ENCODE results near the gene GSN. TPM values are rescaled to one million over a fixed set of nuclear protein-coding genes. Genes with fewer than 3 reads are reported as not detected.

GSN gene
- total and polyA plus RNA-seq, 9 of the 15 experiments (the other 6 are each of a cell fraction or from before 2014, with no cell fraction given) = 0.39 to 16.6 (median 8.2) TPM

DNA sequence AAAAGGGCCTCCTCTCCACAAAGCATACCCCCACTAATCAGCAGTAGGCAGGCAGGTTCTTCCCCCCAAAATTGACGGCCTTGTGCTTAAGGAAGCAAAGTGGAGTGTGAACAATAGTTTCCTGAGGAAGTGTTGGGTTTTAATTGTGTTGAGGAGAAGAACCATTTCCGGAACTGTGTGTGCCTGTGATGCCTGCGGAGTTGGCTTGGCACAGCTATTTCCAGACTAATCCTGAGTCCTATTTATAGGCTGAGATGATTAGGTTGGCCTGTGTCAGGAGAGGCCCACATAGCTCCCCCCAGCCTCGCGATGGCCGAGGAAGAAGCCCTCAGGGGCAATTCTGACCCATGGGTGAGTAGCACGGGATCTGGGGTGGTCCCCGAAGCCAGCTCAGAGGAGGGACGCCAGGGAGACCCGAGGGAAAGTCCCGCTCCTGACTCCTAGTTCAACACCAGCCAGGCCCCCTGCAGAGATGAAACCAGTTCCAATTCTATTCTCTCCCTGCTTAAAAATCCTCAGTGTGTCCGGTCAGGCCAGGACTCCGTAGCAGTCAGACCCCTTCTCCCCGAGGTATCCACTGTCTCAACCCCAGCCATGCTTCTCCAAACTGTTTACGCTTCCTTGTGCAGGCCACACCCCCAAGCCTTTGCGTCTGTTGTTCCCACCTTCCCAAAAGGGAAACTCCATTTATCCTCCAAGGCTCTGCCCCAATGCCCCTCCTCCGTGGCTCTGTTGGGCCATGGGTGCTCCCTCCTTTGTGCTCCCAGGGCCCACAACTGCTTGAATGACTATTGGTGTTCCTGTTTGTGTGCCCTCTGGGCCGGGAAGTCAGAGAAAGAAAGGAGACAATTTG, 18.1 kb downstream of the GSN start:
- intact Hi-C loops (cut with micrococcal nuclease) = loop anchor here (2.0 kb wide), 1 partner anchor 35 kb away; no protein-coding TSS in a partner anchor
- Histone ChIP-seq H3K9ac (ENCODE audit: insufficient read depth in 1 of 2, low read depth in 2 of 2, low read length in 2 of 2) (peak overlapping the region; percentile 78), H3K27me3 (ENCODE audit: control insufficient read depth in 2 of 2, insufficient read depth in 2 of 2, low read length in 2 of 2) (no peaks in the 10 kb centered on the region)
- TF ChIP-seq RBM39 (optimal IDR thresholded peaks at IDR 0.05; ENCODE audit: low read depth, low read length) (no peak), ZNF780A (CRISPR knock-in tag; IDR thresholded peaks at IDR 0.05) (no peak), PTBP1 (IDR thresholded peaks at IDR 0.05; ENCODE audit: low read depth, low read length) (no peak), ZNF644 (tag; IDR thresholded peaks at IDR 0.05; ENCODE audit: low read depth) (0 out of 2 replicates have a peak, but pooled peaks have one; percentile 46), ZNF589 (CRISPR knock-in tag; IDR thresholded peaks at IDR 0.05; ENCODE audit: low read depth) (peak; percentile 16; the same call in 1 of the 2 replicates)
- TF ChIP-seq, protein P1, sequence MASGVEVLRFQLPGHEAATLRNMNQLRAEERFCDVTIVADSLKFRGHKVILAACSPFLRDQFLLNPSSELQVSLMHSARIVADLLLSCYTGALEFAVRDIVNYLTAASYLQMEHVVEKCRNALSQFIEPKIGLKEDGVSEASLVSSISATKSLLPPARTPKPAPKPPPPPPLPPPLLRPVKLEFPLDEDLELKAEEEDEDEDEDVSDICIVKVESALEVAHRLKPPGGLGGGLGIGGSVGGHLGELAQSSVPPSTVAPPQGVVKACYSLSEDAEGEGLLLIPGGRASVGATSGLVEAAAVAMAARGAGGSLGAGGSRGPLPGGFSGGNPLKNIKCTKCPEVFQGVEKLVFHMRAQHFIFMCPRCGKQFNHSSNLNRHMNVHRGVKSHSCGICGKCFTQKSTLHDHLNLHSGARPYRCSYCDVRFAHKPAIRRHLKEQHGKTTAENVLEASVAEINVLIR (CRISPR knock-in tag; IDR thresholded peaks at IDR 0.05) = 0 out of 2 replicates have a peak, but pooled peaks have one; percentile 8
- TF ChIP-seq, protein P2, sequence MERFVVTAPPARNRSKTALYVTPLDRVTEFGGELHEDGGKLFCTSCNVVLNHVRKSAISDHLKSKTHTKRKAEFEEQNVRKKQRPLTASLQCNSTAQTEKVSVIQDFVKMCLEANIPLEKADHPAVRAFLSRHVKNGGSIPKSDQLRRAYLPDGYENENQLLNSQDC (CRISPR knock-in tag; IDR thresholded peaks at IDR 0.05) = no peak
- TF ChIP-seq, protein P3, sequence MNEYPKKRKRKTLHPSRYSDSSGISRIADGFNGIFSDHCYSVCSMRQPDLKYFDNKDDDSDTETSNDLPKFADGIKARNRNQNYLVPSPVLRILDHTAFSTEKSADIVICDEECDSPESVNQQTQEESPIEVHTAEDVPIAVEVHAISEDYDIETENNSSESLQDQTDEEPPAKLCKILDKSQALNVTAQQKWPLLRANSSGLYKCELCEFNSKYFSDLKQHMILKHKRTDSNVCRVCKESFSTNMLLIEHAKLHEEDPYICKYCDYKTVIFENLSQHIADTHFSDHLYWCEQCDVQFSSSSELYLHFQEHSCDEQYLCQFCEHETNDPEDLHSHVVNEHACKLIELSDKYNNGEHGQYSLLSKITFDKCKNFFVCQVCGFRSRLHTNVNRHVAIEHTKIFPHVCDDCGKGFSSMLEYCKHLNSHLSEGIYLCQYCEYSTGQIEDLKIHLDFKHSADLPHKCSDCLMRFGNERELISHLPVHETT (CRISPR knock-in tag; conservative IDR thresholded peaks at IDR 0.05 in 1 of 2, IDR thresholded peaks at IDR 0.05 in 1 of 2) = peak in 1 of 2 experiments; percentile 29; a peak in 2 of 4 replicates
- TF ChIP-seq, protein P4, sequence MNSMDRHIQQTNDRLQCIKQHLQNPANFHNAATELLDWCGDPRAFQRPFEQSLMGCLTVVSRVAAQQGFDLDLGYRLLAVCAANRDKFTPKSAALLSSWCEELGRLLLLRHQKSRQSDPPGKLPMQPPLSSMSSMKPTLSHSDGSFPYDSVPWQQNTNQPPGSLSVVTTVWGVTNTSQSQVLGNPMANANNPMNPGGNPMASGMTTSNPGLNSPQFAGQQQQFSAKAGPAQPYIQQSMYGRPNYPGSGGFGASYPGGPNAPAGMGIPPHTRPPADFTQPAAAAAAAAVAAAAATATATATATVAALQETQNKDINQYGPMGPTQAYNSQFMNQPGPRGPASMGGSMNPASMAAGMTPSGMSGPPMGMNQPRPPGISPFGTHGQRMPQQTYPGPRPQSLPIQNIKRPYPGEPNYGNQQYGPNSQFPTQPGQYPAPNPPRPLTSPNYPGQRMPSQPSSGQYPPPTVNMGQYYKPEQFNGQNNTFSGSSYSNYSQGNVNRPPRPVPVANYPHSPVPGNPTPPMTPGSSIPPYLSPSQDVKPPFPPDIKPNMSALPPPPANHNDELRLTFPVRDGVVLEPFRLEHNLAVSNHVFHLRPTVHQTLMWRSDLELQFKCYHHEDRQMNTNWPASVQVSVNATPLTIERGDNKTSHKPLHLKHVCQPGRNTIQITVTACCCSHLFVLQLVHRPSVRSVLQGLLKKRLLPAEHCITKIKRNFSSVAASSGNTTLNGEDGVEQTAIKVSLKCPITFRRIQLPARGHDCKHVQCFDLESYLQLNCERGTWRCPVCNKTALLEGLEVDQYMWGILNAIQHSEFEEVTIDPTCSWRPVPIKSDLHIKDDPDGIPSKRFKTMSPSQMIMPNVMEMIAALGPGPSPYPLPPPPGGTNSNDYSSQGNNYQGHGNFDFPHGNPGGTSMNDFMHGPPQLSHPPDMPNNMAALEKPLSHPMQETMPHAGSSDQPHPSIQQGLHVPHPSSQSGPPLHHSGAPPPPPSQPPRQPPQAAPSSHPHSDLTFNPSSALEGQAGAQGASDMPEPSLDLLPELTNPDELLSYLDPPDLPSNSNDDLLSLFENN (IDR thresholded peaks at IDR 0.05; ENCODE audit: low read depth in 2 of 2, low read length in 2 of 2) = 0 out of 4 replicates have a peak, but pooled peaks of 1 of the 2 experiments have one; percentile 29
- TF ChIP-seq, protein P5, sequence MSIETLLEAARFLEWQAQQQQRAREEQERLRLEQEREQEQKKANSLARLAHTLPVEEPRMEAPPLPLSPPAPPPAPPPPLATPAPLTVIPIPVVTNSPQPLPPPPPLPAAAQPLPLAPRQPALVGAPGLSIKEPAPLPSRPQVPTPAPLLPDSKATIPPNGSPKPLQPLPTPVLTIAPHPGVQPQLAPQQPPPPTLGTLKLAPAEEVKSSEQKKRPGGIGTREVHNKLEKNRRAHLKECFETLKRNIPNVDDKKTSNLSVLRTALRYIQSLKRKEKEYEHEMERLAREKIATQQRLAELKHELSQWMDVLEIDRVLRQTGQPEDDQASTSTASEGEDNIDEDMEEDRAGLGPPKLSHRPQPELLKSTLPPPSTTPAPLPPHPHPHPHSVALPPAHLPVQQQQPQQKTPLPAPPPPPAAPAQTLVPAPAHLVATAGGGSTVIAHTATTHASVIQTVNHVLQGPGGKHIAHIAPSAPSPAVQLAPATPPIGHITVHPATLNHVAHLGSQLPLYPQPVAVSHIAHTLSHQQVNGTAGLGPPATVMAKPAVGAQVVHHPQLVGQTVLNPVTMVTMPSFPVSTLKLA (conservative IDR thresholded peaks at IDR 0.05) = 0 out of 4 replicates have a peak, but pooled peaks of 1 of the 2 experiments have one; percentile 4

More for the DNA sequence above, 18.1 kb downstream of the GSN start:
- ChIA-PET CTCF (ENCODE audit: low intra/inter-chr PET ratio) (no interaction called here), POLR2A (interaction anchor here (0.7 to 2.9 kb wide), 4 partner anchors 11 to 74 kb away, joined by 3 to 11 read pairs (median 3); partner anchors contain the start of gene GSN)
- FAIRE-seq (peak; percentile 29), DNase-seq (ENCODE audit: extremely low read depth in 1 of 4, low spot score in 3 of 4) (peak; percentile 37 to 49 (median 43)), ATAC-seq (peak; percentile 7)
- H2AFZ ChIP-seq (ENCODE audit: low read depth, low read length) = peak overlapping the region; percentile 78
- H4K20me1 ChIP-seq (replicated peaks; ENCODE audit: control insufficient read depth, insufficient read depth, low read length) = no peaks in the 10 kb centered on the region
- H3K36me3 ChIP-seq (ENCODE audit: control insufficient read depth, insufficient read depth, low read length) = no peaks in the 10 kb centered on the region; the same call in 2 of the 3 replicates
- H3K4me1 ChIP-seq (replicated peaks in 1 of 2; ENCODE audit: control insufficient read depth in 2 of 2, insufficient read depth in 2 of 2, low read length in 2 of 2) = peaks cover 71 to 82% of the 10 kb centered on the region in 2 experiments
- peaks cover 10% of the 10 kb centered on the region for H3K9me1 ChIP-seq (ENCODE audit: control insufficient read depth, insufficient read depth, low read length)
- in situ Hi-C loops (cut with MboI) = no loop called here
- H3K79me2 ChIP-seq (ENCODE audit: control insufficient read depth, insufficient read depth, low read length) = no peaks in the 10 kb centered on the region
- peak overlapping the region; percentile 7; the same call in 1 of the 2 replicates for H3K4me3 ChIP-seq
- no TSS peak for BruUV-seq (replicated peaks)
- H3K4me2 ChIP-seq (ENCODE audit: insufficient read depth, low read length) = peak overlapping the region; percentile 75
- 36% methylated on average over 15 of the region's 18 CpGs for WGBS (ENCODE audit: insufficient coverage, low coverage, missing lambda C conversion rate)
- H3K9me3 ChIP-seq (replicated peaks; ENCODE audit: control insufficient read depth, insufficient read depth, low read depth, low read length) = no peaks in the 10 kb centered on the region
- peak overlapping the region; percentile 93 for H3K27ac ChIP-seq (ENCODE audit: extremely low read depth, low read depth, low read length)

Data from K562 (cell line).